Stromal cell of bone marrow (primary cell): Measurements from ENCODE around the gene PDGFA.

Experiments used
- DNase-seq: peaks from one replicate; pipeline ENCODE4 v3.0.0-alpha.2; 2012; ENCODE audit warnings: low read depth

The PDGFA gene

GRCh38 chr7:489876-490275, 29.8 kb downstream of the PDGFA start:
- DNase-seq = no peak

DNA sequence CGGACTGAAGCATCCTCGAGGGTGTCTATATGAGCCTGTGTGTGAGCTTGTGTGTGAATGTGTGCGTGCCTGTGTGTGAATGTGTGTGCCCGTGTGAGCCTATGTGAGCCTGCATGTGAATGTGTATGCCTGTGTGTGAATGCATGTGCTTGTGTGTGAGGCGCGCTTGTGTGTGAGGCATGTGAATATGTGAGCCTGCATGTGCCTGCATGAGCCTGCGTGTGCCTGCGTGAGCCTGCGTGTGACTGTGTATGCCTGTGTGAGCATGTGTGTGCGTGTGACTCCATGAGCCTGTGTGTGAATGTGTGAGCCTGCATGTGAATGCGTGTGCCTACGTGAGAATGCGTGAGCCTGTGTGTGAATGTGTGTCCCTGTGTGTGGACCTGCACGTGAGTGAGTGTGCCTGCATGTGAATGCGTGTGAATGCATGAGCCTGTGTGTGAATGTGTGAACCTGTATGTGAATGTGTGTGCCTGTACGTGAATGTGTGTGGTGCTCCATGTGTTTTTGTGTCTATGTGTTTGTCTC, 33.4 kb downstream of the PDGFA start:
- DNase-seq = no peak

GRCh38 chr7:485188-486081, 34.2 kb downstream of the PDGFA start:
- DNase-seq = no peak

DNA sequence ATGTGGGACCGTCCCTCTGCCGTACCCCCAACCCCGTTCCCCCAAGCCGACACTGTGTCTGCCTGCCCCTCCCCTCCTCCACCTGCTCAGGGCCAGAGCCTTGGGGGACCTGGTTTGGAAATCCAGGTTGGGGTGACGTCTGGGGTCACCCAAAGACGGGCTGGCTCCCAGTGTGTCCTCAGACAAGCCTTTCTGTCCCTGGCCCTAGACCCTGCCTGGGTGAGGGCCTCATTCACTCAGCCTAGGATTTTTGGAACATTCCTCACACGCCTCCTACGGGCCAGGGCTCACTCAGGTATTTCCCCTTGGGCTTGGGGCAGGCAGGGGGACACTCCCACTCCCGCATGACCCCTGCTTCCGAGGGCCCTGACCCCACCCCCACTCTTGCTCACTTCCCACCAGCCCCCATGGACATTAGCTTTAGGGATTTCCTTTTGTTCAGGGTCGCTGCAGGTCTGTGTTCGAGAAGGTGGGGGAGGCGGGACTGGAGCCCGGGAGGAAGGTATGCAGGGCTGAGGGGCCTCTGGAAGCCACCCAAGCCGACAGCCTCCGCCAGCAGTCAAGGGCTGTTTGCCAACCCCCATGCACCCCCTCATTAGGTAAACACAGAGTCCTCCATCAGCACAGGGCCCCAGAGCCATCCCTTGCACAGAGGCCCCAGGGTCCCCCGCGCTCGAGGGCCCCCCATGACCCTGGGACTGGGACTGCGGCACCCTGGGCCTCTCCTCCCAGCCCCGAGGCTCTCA, 35.1 kb downstream of the PDGFA start:
- DNase-seq = no peak

- no peak for DNase-seq
Observed at GRCh38 chr7:483656-484355, 35.8 kb downstream of the PDGFA start.

- no peak for DNase-seq
Observed at GRCh38 chr7:482521-483083, 37.0 kb downstream of the PDGFA start.

DNA sequence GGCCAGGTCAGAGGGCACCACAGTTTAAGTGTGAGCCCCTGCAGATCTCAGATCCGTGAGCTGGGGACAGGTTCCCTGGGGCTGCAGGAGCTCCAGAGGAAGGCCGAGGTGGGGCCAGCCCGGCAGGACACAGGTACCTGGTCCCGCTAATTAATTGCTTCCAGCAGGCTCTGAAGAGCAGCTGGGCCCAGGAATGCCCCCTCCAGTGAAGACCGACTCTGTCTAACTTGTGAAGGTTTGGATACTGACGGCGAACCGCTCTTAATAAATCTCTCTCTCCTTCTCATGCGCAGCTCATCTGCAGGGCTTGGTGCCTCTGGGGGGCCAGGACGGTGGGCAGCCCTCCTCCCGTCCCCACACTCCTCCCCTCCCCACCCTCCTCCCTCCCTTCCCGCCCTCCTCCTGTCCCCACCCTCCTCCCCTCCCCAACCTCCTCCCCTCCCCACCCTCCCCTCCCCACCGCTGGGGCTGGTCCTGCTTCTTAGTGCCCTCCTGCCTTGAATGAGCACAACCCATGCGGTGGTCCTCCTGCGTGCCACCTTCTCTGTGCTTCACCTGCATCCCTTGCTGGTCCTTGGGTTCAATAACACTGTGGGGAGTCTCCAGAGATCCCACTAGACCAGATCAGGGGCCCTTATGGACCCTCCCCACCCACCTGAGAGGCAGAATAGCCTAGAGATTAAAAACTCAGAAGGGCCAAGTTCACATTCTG, 38.3 kb downstream of the PDGFA start:
- DNase-seq = no peak

GRCh38 chr7:480531-481218, 39.0 kb downstream of the PDGFA start:
- DNase-seq = no peak

- DNase-seq = no peak
Observed at GRCh38 chr7:479948-480499, 39.6 kb downstream of the PDGFA start.

DNA sequence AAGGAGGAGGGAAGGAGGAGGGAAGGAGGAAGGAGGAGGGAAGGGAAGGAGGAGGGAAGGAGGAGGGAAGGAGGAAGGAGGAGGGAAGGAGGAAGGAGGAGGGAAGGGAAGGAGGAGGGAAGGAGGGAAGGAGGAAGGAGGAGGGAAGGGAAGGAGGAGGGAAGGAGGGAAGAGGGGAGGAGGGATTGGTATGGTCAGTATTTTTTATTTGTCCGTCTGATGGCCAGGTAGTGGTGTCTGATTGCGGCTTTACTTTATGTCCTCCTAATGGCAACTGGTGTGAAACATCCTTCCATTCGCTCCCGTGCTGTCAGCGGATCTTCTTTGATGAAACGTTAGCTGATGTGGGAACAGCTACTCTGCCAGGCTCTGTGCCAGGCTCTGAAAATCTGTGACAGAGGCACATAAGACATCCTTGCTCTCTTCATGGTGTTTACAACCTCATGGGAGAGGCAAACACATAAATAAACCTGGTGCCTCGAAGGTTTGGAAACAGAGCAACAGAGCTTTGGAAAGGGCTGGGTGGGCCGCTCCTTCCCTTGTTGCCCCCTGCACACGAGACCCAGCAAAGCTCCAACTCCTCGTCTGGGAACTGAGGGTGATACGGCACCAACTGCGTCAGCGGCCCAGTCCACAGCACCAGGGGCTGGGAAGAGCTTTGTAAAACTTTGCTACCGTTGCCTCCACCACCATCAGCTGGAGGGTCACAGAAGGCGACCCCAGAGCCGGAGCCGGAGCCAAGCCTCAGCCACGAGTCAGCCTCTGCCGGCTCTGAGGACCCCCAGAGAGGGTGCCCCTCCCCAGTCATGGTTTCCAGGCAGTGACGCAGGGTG, 40.3 kb downstream of the PDGFA start:
- no peak for DNase-seq

DNA sequence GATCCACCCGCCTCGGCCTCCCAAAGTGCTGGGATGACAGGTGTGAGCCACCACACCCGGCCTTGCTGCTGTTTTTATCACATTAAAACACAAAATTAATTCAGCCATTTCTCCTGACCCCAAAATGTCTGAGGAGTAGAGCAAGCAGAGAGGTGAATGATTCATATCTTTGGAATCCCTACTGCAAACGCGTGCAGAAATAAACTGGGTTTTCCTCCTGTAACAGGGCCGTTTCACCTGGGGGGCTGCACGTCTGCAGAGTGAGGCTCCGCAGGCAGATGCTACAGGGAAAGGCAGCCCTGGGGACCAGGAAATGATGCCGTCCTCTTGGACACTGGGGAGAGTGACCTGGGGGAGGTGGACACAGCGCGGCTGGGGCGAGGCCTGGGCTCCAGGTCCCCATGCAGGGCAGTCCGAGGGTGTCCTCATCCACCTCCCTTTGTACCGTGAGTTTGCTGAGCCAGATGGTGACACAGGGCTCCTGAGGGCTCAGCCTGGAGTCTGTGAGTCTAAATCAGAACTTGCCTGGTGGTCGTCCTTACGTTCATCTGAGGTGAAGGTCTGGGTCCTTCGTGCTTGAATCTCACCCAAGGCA, 41.9 kb downstream of the PDGFA start:
- no peak for DNase-seq

DNA sequence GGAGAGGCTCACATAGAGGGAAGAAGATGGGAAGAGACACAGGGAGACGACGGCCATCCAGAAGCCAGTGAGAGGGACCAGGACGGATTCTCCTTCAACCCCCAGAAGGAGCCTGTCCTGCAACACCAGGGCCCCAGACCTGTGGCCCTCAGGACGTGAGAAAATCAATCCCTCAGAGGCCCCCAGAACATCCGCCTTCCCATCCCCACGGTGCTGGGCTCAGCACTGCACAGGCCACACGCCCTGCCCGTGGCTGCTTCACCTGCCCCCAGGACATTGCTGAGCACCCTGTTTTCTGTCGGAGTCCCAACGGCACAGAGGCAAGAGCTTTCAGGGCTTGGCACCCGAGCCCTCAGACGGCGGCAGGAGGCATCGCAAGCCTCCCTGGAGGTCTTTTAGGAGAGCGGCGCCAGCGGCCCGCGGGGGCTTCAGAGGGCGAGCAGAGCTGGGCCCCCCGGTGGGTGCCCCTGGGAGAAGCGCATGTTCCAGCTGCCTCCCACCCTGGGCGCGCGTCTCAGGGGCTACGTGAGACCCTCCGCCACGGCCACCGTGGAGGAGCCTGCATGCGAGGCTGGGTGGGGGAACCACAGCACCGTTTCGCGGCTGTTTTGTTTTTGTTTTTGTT, 42.8 kb downstream of the PDGFA start:
- DNase-seq = no peak

DNA sequence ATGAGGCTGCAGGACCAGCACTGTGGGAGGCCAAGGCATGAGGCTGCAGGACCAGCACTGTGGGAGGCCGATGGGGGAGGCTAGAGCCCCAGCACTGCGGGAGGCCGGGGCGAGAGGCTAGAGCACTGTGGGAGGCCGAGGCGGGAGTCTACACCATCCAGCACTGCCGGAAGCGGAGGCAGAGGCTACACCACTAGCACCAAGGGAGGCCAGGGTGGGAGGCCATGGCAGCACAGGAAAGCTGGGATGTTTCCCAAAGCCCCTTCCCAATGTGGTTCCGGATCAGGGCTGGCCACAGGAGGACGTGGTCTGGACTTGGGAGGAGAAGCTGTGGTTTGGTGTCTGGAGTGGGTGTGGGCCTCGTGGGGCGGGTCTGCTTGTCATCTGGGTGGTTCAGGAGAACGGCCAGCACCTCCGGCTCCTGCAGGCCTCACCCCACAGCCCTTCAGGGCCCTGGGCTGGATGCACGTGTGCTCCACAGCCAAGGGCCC, 43.6 kb downstream of the PDGFA start:
- DNase-seq = no peak

DNA sequence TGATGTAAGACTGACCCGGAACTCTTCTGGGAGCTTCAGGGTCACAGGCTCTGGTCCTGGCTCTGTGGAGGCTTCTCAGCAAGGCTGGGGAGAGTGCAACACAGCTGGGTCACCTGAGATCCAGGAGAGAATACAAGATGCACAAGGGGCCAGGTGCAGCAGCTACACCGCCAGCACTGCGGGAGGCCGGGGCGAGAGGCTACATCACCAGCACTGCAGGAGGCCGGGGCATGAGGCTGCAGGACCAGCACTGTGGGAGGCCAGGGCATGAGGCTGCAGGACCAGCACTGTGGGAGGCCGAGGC, 44.3 kb downstream of the PDGFA start:
- DNase-seq = no peak

GRCh38 chr7:474605-475424, 44.8 kb downstream of the PDGFA start:
- no peak for DNase-seq

DNA sequence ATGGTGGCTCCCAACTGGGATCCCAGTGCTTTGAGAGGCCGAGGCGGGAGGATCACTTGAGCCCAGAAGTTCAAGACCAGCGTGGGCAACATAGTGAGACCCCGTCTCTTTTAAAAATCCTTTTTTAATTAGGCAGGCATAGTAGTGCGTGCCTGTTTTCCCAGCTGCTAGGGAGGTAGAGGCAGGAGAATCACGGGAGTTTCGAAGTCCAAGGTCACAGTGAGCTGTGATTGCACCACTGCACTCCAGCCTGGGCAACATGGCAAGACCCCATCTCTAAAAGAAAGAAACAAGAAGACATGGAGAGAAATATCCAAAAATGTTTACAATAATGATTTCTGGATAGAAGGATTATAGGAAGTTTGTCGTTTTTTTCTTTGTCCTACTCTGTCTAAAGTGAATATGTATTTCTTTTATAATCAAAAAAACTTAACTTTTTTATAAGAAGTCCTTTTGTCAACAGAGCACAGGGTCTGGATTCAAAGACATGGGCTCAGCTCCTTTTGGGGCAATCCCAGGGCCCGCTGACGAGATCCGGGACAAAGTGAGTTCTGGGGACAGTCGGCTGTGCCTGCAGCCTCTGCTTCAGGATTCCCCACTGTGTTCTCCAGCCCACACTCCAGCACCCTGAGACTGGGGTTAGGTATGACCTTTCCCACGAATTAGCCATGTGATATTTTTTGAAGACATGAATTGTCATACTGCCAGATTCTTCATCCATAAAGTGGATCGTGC, 45.6 kb downstream of the PDGFA start:
- DNase-seq = no peak

DNA sequence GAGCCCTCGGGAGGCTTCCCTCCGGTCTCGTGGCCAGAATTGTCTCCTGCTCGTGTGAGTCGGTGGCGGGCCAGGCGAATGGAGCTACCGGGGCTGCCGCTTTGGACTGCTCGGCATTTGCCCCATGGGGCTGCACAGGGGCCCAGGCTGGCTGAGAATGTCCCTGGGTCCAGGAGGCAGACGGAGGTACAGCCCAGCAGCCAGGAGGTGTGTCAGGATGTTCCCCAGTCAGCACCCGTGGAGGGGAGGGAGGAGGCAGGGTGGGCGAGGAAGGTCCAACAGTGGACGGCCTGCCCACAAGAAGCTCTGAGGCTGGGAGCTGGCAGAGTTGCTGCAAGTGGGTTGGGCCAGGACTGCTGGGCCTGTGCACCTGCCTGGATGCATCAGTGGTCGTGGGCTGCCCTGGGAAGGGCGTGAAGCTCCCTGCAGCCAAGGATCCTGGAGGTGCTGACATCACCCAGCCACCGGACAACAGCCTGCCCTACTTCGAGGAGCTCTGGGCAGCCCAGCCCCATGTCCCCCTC, 46.4 kb downstream of the PDGFA start:
- DNase-seq = no peak
